ENCODE data around the gene EEF1A2.

- no peak for TF ChIP-seq CTCF (conservative IDR thresholded peaks at IDR 0.05; ENCODE audit: low read depth in 2 of 2)
- TF ChIP-seq STAT1 (IDR thresholded peaks at IDR 0.05; ENCODE audit: unreplicated experiment) = no peak
- TF ChIP-seq JUNB (IDR thresholded peaks at IDR 0.05; ENCODE audit: unreplicated experiment) = no peak
- TF ChIP-seq, protein P1, sequence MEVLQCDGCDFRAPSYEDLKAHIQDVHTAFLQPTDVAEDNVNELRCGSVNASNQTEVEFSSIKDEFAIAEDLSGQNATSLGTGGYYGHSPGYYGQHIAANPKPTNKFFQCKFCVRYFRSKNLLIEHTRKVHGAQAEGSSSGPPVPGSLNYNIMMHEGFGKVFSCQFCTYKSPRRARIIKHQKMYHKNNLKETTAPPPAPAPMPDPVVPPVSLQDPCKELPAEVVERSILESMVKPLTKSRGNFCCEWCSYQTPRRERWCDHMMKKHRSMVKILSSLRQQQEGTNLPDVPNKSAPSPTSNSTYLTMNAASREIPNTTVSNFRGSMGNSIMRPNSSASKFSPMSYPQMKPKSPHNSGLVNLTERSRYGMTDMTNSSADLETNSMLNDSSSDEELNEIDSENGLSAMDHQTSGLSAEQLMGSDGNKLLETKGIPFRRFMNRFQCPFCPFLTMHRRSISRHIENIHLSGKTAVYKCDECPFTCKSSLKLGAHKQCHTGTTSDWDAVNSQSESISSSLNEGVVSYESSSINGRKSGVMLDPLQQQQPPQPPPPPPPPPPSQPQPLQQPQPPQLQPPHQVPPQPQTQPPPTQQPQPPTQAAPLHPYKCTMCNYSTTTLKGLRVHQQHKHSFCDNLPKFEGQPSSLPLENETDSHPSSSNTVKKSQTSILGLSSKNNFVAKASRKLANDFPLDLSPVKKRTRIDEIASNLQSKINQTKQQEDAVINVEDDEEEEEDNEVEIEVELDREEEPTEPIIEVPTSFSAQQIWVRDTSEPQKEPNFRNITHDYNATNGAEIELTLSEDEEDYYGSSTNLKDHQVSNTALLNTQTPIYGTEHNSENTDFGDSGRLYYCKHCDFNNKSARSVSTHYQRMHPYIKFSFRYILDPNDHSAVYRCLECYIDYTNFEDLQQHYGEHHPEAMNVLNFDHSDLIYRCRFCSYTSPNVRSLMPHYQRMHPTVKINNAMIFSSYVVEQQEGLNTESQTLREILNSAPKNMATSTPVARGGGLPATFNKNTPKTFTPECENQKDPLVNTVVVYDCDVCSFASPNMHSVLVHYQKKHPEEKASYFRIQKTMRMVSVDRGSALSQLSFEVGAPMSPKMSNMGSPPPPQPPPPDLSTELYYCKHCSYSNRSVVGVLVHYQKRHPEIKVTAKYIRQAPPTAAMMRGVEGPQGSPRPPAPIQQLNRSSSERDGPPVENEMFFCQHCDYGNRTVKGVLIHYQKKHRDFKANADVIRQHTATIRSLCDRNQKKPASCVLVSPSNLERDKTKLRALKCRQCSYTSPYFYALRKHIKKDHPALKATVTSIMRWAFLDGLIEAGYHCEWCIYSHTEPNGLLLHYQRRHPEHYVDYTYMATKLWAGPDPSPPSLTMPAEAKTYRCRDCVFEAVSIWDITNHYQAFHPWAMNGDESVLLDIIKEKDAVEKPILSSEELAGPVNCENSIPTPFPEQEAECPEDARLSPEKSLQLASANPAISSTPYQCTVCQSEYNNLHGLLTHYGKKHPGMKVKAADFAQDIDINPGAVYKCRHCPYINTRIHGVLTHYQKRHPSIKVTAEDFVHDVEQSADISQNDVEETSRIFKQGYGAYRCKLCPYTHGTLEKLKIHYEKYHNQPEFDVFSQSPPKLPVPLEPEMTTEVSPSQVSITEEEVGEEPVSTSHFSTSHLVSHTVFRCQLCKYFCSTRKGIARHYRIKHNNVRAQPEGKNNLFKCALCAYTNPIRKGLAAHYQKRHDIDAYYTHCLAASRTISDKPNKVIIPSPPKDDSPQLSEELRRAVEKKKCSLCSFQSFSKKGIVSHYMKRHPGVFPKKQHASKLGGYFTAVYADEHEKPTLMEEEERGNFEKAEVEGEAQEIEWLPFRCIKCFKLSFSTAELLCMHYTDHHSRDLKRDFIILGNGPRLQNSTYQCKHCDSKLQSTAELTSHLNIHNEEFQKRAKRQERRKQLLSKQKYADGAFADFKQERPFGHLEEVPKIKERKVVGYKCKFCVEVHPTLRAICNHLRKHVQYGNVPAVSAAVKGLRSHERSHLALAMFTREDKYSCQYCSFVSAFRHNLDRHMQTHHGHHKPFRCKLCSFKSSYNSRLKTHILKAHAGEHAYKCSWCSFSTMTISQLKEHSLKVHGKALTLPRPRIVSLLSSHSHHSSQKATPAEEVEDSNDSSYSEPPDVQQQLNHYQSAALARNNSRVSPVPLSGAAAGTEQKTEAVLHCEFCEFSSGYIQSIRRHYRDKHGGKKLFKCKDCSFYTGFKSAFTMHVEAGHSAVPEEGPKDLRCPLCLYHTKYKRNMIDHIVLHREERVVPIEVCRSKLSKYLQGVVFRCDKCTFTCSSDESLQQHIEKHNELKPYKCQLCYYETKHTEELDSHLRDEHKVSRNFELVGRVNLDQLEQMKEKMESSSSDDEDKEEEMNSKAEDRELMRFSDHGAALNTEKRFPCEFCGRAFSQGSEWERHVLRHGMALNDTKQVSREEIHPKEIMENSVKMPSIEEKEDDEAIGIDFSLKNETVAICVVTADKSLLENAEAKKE (CRISPR knock-in tag; IDR thresholded peaks at IDR 0.05) = no peak
- no peak for TF ChIP-seq POLR2AphosphoS5 (IDR thresholded peaks at IDR 0.05; ENCODE audit: low read depth)
- TF ChIP-seq EZH2 (IDR thresholded peaks at IDR 0.05; ENCODE audit: low read depth, unreplicated experiment) = no peak
- no peak for TF ChIP-seq EZH2phosphoT487 (IDR thresholded peaks at IDR 0.05; ENCODE audit: unreplicated experiment)
- no peak for TF ChIP-seq NANOG (IDR thresholded peaks at IDR 0.05; ENCODE audit: borderline replicate concordance)
- TF ChIP-seq REST (IDR thresholded peaks at IDR 0.05; ENCODE audit: unreplicated experiment) = no peak
Measured at GRCh38 chr20:63539092-63539430, 40.2 kb upstream of the EEF1A2 start.

Measured in GM23338 (cell line).